IMR-90 (cell line): ENCODE data around the gene APOL2.

ENCODE experiments used
- CEBPB ChIP-seq: IDR thresholded peaks from 2 replicates; pipeline ENCODE4 v1.6.1; 2012; ENCODE audit warnings: low read depth, low read length, improper control_type of control experiment
- CTCF ChIP-seq: conservative IDR thresholded peaks from 2 replicates; pipeline ENCODE4 v1.5.1; 2012; ENCODE audit warnings: mild to moderate bottlenecking, low read depth, low read length, improper control_type of control experiment
- MAZ ChIP-seq: IDR thresholded peaks from 2 replicates; pipeline ENCODE4 v1.6.1; 2012; ENCODE audit warnings: low read depth, mild to moderate bottlenecking, low read length, improper control_type of control experiment, moderate library complexity, borderline replicate concordance
- MXI1 ChIP-seq: IDR thresholded peaks from 2 replicates; pipeline ENCODE4 v1.6.1; 2012; ENCODE audit warnings: low read depth, mild to moderate bottlenecking, low read length, moderate library complexity, borderline replicate concordance
- POLR2A ChIP-seq: IDR thresholded peaks from 2 replicates; pipeline ENCODE4 v1.6.1; 2012; ENCODE audit warnings: mild to moderate bottlenecking, low read depth, low read length
- RCOR1 ChIP-seq: IDR thresholded peaks from 2 replicates; pipeline ENCODE4 v1.6.1; 2012; ENCODE audit warnings: mild to moderate bottlenecking, low read length, improper control_type of control experiment; ENCODE audit not compliant: insufficient replicate concordance
- RFX5 ChIP-seq: IDR thresholded peaks from 2 replicates; pipeline ENCODE4 v1.8.0; 2012; ENCODE audit warnings: low read depth, mild to moderate bottlenecking, low read length, moderate library complexity
- SMC3 ChIP-seq: fragments of 150-350 bp; IDR thresholded peaks from 2 replicates; pipeline ENCODE4 v1.6.1; 2016; ENCODE audit warnings: low read depth, mild to moderate bottlenecking, antibody characterized with exemption, low read length, moderate library complexity
- USF2 ChIP-seq: fragments of 150-350 bp; IDR thresholded peaks from 2 replicates; pipeline ENCODE4 v1.6.1; 2017; ENCODE audit warnings: mild to moderate bottlenecking, antibody characterized with exemption, low read length, low read depth

- no peak for TF ChIP-seq CTCF
- no peak for TF ChIP-seq POLR2A
- TF ChIP-seq USF2 = no peak
- no peak for TF ChIP-seq RFX5
- no peak for TF ChIP-seq CEBPB
- no peak for TF ChIP-seq MAZ
- no peak for TF ChIP-seq MXI1
- TF ChIP-seq SMC3 = no peak
- TF ChIP-seq RCOR1 = no peak
Observed at GRCh38 chr22:36227806-36228205, 11.5 kb downstream of the APOL2 start.
